SK-N-SH treated with all-trans-retinoic acid at 6 μM for 48 hours (cell line): ENCODE data around the gene PTPRD.

ENCODE experiments used
- ARNTL ChIP-seq: fragments of 450-650 bp; formaldehyde crosslinking; IDR thresholded peaks from 2 replicates; pipeline ENCODE4 v1.5.0; 2020; ENCODE audit warnings: low read depth, mild to moderate bottlenecking, moderate library complexity, borderline replicate concordance
- CSDC2 ChIP-seq: fragments of 250-450 bp; sonication (Bioruptor Pico); IDR thresholded peaks from 2 replicates; pipeline ENCODE4 v1.5.0; 2020; ENCODE audit warnings: mild to moderate bottlenecking, moderate library complexity
- ESRRG ChIP-seq: fragments of 250-450 bp; sonication (Bioruptor Pico); IDR thresholded peaks from 2 replicates; pipeline ENCODE4 v1.6.1; 2021; ENCODE audit warnings: mild to moderate bottlenecking
- GLIS3 ChIP-seq: fragments of 250-450 bp; sonication (Bioruptor Pico); IDR thresholded peaks from 2 replicates; pipeline ENCODE4 v1.5.0; 2020; ENCODE audit warnings: mild to moderate bottlenecking, moderate library complexity
- ISL1 ChIP-seq: fragments of 250-450 bp; sonication (Bioruptor Pico); IDR thresholded peaks from 2 replicates; pipeline ENCODE4 v2.1.2; 2022; ENCODE audit warnings: mild to moderate bottlenecking, moderate library complexity
- OSR1 ChIP-seq: fragments of 250-450 bp; sonication (Bioruptor Pico); IDR thresholded peaks from 2 replicates; pipeline ENCODE4 v1.8.0; 2022; ENCODE audit warnings: moderate library complexity, mild to moderate bottlenecking, inconsistent platforms
- PPARA ChIP-seq: fragments of 250-450 bp; sonication (Bioruptor Pico); IDR thresholded peaks from 2 replicates; pipeline ENCODE4 v1.5.0; 2020; ENCODE audit warnings: mild to moderate bottlenecking, borderline replicate concordance
- TOX ChIP-seq: fragments of 250-450 bp; sonication (Bioruptor Pico); IDR thresholded peaks from 2 replicates; pipeline ENCODE4 v1.8.0; 2021; ENCODE audit warnings: mild to moderate bottlenecking, moderate library complexity, borderline replicate concordance
- ZFP3 ChIP-seq: fragments of 250-450 bp; sonication (Bioruptor Pico); IDR thresholded peaks from 2 replicates; pipeline ENCODE4 v1.5.0; 2020; ENCODE audit warnings: mild to moderate bottlenecking, moderate library complexity
- TF ChIP-seq, protein P1 (sequence below): fragments of 250-450 bp; sonication (Bioruptor Pico); IDR thresholded peaks from 2 replicates; pipeline ENCODE4 v1.8.0; 2020; ENCODE audit warnings: mild to moderate bottlenecking, moderate library complexity, borderline replicate concordance
- TF ChIP-seq, protein P2 (sequence below): fragments of 250-450 bp; sonication (Bioruptor Pico); IDR thresholded peaks from 2 replicates; pipeline ENCODE4 v1.5.1; 2021; ENCODE audit warnings: mild to moderate bottlenecking, moderate library complexity
- TF ChIP-seq, protein P3 (sequence below): fragments of 250-450 bp; sonication (Bioruptor Pico); IDR thresholded peaks from 2 replicates; pipeline ENCODE4 v1.5.1; 2020; ENCODE audit warnings: low read depth, mild to moderate bottlenecking, moderate library complexity
- TF ChIP-seq, protein P4 (sequence below): fragments of 250-450 bp; sonication (Bioruptor Pico); IDR thresholded peaks from 2 replicates; pipeline ENCODE4 v1.8.0; 2021; ENCODE audit warnings: low read depth, mild to moderate bottlenecking, moderate library complexity, borderline replicate concordance

DNA sequence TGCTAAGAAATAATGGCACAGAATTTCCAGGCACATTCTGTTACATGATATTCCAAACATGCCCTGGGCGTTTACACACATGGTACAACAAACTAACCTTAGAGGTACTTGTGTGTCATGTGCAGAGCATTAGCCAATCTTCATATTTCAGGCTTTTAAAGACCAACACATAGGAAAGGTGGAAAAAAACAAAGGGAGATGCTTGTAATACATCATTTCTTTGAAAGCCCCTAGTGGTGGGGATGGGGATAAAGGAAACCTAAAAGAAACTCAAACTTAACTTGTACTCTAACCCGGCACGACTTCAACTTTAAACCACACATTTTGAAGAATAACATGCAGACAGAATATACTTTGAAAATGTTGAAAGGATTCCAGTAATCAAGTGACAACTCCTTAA is 133.6 kb downstream of the PTPRD start:
- TF ChIP-seq TOX = no peak
- no peak for TF ChIP-seq OSR1 (CRISPR knock-in tag)
- TF ChIP-seq CSDC2 (CRISPR knock-in tag) = no peak
- TF ChIP-seq ARNTL (CRISPR knock-in tag) = no peak
- TF ChIP-seq, protein P1, sequence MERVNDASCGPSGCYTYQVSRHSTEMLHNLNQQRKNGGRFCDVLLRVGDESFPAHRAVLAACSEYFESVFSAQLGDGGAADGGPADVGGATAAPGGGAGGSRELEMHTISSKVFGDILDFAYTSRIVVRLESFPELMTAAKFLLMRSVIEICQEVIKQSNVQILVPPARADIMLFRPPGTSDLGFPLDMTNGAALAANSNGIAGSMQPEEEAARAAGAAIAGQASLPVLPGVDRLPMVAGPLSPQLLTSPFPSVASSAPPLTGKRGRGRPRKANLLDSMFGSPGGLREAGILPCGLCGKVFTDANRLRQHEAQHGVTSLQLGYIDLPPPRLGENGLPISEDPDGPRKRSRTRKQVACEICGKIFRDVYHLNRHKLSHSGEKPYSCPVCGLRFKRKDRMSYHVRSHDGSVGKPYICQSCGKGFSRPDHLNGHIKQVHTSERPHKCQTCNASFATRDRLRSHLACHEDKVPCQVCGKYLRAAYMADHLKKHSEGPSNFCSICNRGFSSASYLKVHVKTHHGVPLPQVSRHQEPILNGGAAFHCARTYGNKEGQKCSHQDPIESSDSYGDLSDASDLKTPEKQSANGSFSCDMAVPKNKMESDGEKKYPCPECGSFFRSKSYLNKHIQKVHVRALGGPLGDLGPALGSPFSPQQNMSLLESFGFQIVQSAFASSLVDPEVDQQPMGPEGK (CRISPR knock-in tag) = no peak
- no peak for TF ChIP-seq GLIS3 (CRISPR knock-in tag)
- TF ChIP-seq ZFP3 (CRISPR knock-in tag) = no peak
- TF ChIP-seq, protein P2, sequence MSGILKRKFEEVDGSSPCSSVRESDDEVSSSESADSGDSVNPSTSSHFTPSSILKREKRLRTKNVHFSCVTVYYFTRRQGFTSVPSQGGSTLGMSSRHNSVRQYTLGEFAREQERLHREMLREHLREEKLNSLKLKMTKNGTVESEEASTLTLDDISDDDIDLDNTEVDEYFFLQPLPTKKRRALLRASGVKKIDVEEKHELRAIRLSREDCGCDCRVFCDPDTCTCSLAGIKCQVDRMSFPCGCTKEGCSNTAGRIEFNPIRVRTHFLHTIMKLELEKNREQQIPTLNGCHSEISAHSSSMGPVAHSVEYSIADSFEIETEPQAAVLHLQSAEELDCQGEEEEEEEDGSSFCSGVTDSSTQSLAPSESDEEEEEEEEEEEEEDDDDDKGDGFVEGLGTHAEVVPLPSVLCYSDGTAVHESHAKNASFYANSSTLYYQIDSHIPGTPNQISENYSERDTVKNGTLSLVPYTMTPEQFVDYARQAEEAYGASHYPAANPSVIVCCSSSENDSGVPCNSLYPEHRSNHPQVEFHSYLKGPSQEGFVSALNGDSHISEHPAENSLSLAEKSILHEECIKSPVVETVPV (CRISPR knock-in tag) = no peak
- TF ChIP-seq PPARA (CRISPR knock-in tag) = no peak
- TF ChIP-seq, protein P3, sequence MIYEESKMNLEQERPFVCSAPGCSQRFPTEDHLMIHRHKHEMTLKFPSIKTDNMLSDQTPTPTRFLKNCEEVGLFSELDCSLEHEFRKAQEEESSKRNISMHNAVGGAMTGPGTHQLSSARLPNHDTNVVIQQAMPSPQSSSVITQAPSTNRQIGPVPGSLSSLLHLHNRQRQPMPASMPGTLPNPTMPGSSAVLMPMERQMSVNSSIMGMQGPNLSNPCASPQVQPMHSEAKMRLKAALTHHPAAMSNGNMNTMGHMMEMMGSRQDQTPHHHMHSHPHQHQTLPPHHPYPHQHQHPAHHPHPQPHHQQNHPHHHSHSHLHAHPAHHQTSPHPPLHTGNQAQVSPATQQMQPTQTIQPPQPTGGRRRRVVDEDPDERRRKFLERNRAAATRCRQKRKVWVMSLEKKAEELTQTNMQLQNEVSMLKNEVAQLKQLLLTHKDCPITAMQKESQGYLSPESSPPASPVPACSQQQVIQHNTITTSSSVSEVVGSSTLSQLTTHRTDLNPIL (CRISPR knock-in tag) = no peak
- TF ChIP-seq ESRRG (CRISPR knock-in tag) = no peak
- TF ChIP-seq, protein P4, sequence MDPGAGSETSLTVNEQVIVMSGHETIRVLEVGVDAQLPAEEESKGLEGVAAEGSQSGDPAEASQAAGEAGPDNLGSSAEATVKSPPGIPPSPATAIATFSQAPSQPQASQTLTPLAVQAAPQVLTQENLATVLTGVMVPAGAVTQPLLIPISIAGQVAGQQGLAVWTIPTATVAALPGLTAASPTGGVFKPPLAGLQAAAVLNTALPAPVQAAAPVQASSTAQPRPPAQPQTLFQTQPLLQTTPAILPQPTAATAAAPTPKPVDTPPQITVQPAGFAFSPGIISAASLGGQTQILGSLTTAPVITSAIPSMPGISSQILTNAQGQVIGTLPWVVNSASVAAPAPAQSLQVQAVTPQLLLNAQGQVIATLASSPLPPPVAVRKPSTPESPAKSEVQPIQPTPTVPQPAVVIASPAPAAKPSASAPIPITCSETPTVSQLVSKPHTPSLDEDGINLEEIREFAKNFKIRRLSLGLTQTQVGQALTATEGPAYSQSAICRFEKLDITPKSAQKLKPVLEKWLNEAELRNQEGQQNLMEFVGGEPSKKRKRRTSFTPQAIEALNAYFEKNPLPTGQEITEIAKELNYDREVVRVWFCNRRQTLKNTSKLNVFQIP (CRISPR knock-in tag) = no peak
- no peak for TF ChIP-seq ISL1 (CRISPR knock-in tag)
